OCI-LY1 (cell line): Measurements from ENCODE around the gene NCS1.

ENCODE experiments used
- EZH2 ChIP-seq: fragments of 200-600 bp; sonication (generic), shearing (Covaris generic); IDR thresholded peaks from 2 replicates; pipeline ENCODE4 v1.8.0; 2017; ENCODE audit warnings: borderline replicate concordance, mixed run types, mild to moderate bottlenecking, antibody characterized with exemption, low read length, moderate library complexity, mixed read lengths
- TF ChIP-seq, protein P1 (sequence below): fragments of 200-600 bp; sonication (generic), shearing (Covaris generic); IDR thresholded peaks from 2 replicates; pipeline ENCODE4 v1.5.1; 2017; ENCODE audit warnings: mild to moderate bottlenecking, antibody characterized with exemption, low read length, moderate library complexity, mixed read lengths

DNA sequence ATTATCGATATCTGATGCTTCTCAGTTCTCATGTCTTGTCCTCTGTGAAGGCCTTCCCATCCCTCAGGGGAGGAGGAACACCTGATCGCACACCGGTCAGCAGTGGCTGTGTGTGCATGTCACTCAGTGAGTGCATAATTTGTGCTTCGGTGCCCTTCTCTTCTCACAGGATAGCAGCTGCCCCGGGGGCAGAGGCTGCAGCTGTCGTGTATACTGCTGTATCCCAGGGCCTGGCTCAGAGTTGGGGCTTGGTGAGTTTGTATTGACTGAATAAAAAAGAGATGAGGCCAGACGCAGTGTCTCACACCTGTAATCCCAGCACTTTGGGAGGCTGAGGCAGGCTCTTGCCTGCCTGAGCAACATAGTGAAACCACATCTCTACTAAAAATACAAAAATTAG is 49.7 kb upstream of the NCS1 start:
- TF ChIP-seq EZH2: no peak
- TF ChIP-seq, protein P1, sequence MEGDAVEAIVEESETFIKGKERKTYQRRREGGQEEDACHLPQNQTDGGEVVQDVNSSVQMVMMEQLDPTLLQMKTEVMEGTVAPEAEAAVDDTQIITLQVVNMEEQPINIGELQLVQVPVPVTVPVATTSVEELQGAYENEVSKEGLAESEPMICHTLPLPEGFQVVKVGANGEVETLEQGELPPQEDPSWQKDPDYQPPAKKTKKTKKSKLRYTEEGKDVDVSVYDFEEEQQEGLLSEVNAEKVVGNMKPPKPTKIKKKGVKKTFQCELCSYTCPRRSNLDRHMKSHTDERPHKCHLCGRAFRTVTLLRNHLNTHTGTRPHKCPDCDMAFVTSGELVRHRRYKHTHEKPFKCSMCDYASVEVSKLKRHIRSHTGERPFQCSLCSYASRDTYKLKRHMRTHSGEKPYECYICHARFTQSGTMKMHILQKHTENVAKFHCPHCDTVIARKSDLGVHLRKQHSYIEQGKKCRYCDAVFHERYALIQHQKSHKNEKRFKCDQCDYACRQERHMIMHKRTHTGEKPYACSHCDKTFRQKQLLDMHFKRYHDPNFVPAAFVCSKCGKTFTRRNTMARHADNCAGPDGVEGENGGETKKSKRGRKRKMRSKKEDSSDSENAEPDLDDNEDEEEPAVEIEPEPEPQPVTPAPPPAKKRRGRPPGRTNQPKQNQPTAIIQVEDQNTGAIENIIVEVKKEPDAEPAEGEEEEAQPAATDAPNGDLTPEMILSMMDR: no peak
